Measurements from ENCODE around the gene TULP1. TPM values are rescaled to one million over a fixed set of nuclear protein-coding genes. Genes with fewer than 3 reads are reported as not detected.

Gene TULP1
- total RNA-seq, 2 experiments from 2014 or later, result not detected

DNA sequence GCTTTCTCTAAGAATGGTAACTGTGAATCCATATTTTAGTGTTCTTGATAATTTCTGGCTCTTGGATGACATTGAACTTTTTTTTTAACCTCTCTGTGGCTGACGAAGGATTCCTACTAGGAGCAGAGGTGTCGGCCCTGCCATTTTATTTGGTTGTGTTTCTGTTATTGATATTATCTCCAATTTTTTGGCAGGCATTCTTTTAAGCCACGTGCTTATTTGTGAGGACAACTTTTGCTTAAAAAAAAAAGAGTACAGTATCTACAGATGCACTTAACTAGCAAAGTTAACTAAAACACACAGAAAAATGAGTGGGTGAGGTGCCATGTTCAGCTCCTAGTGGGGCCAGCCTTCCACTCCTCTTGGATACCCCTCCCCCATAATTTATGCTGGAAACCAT, 59.5 kb downstream of the TULP1 start:
- Mint-ChIP-seq H3K27ac (peak overlapping the region; percentile 8), H3K4me1 (peaks cover 32% of the 10 kb centered on the region), H3K4me3 (peak overlapping the region; percentile 84), H3K36me3 (peaks cover 12% of the 10 kb centered on the region), H3K9me3 (no peaks in the 10 kb centered on the region), H3K27me3 (no peaks in the 10 kb centered on the region)
- no peak for DNase-seq

- Mint-ChIP-seq H3K27me3 (no peaks in the 10 kb centered on the region), H3K27ac (peak within 1 kb of the TSS; percentile 65), H3K9me3 (no peaks in the 10 kb centered on the region), H3K4me1 (peaks cover 32% of the 10 kb centered on the region), H3K36me3 (peaks cover 12% of the 10 kb centered on the region), H3K4me3 (peak within 1 kb of the TSS; percentile 84)
- DNase-seq, result peak; percentile 91
Observed at GRCh38 chr6:35452183-35453090, 60.3 kb downstream of the TULP1 start, which contains the start of gene FANCE. TSS of gene FANCE (plus strand) at chr6:35452338. CDS start at chr6:35452546, 208 bp downstream.

DNA sequence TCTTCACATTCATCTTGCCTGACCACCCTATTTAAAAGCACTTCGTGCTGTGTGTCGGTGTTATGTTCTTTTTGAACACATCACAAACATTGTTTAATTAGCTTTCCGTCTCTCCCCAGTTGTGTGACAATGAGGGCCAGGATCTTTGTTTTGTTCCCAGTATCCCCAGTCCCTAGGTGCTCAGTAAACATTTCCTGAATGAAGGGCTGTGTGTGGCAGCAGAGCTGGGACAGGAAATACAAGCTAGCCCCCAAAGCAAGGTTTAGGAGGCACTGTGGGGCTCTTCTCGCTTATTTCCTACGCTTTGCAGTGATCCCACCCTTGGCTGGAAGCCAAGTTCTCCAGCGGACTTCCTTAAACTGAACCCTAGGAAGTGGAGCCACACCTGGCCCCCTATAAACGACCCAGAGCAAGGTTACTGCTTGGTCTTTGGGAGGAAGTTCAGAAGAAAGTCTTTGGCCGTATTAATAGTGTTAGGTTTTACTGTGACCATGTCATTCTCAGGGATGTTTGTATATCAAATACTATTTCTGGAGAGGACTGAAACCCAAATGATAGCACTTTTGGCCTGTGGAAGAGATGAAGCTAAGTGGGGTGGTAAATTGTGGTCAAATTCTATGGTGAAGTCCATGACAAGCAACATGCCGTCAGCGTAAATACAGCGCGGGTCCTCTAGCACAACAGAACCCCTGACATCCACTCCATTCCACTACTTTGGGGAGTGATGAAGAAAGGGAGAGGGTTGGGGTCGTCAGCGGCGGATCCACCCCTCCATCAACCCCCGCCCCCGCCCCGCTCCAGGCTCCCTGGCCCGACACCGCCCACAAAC, 61.1 kb downstream of the TULP1 start:
- Mint-ChIP-seq H3K36me3 (peaks cover 12% of the 10 kb centered on the region), H3K4me1 (peaks cover 30% of the 10 kb centered on the region), H3K4me3 (peak overlapping the region; percentile 82), H3K27ac (no peak overlapping the region), H3K27me3 (no peaks in the 10 kb centered on the region), H3K9me3 (no peaks in the 10 kb centered on the region)
- DNase-seq, result no peak

DNA sequence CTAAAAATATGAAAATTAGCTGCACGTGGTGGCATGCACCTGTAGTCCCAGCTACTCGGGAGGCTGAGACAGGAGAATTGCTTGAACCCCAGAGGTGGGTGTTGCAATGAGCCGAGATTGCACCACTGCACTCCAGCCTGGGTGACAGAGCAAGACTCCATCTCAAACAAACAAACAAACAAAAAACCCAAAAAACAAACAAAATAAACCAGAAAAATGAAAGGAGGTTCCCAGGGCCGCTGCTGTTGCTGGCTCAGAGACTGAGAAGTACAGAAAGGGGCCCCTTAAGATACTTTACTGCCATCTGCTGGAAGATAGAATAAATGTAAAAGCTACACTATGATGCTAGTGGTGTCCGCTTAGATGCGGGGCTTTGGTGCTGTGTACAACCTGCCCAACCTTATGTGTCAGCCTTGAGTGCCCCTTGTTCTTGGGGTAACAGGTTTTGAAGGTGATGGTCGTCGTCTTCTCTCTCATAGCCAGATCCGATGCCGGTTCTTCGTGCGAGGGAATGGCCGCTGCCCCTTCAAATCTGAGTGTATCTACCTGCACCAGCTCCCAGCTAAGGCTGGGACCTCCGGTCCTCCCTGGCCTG, 63.3 kb downstream of the TULP1 start:
- H3K4me1 Mint-ChIP-seq, result peaks cover 23% of the 10 kb centered on the region
- no peak overlapping the region for H3K4me3 Mint-ChIP-seq
- no peaks in the 10 kb centered on the region for H3K36me3 Mint-ChIP-seq
- no peak overlapping the region for H3K27ac Mint-ChIP-seq
- no peaks in the 10 kb centered on the region for H3K27me3 Mint-ChIP-seq
- no peaks in the 10 kb centered on the region for H3K9me3 Mint-ChIP-seq
- DNase-seq, result no peak

DNA sequence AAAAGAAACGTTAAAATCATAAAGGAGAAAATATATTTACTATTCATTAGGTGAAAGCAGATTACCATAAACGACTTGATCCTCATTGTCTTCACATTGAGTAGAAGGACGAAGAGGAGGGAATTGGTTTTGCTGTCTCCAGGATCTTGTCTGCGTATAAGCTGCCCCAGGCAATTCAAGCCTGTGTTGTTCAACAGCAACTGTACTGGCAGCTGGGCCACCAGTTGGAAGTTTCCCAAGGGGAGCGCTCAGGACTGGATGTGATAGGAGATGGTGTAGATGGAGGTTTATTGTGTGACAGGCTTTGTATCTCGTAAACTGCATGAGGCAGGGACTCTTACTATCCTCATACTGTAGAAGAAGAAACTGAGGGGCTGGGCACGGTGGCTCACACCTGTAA, 64.5 kb downstream of the TULP1 start:
- H3K9me3 Mint-ChIP-seq, result no peaks in the 10 kb centered on the region
- no peaks in the 10 kb centered on the region for H3K36me3 Mint-ChIP-seq
- peaks cover 13% of the 10 kb centered on the region for H3K4me1 Mint-ChIP-seq
- H3K27me3 Mint-ChIP-seq, result no peaks in the 10 kb centered on the region
- no peak overlapping the region for H3K4me3 Mint-ChIP-seq
- no peak for DNase-seq
- no peak overlapping the region for H3K27ac Mint-ChIP-seq

Other genes starting within 250 kb of the TULP1 start
- gene DEF6, start 215.1 kb downstream of the TULP1 start, total RNA-seq, result 10 to 100 TPM; 74.3 to 75.7 TPM
- 10 to 100 TPM; 17.0 to 17.8 TPM for gene PPARD, start 170.3 kb downstream of the TULP1 start, total RNA-seq
- 10 to 100 TPM; 18.6 to 19.1 TPM for gene FANCE, start 60.6 kb downstream of the TULP1 start, total RNA-seq
- 1,000 to 10,000 TPM; 2,227 to 2,291 TPM for gene RPL10A, start 44.5 kb downstream of the TULP1 start, total RNA-seq
- under 1 TPM; 0.60 to 0.66 TPM for gene TEAD3, start 15.8 kb downstream of the TULP1 start, total RNA-seq
- gene FKBP5, start 176.0 kb upstream of the TULP1 start, total RNA-seq, result 100 to 1,000 TPM; 110 TPM
- gene ARMC12, start 224.1 kb upstream of the TULP1 start, total RNA-seq, result 1 to 10 TPM; 1.8 to 2.0 TPM

Data from activated naive CD8-positive, alpha-beta T cell treated with anti-CD3 and anti-CD28 coated beads for 36 hours (primary cell).